RPMI8226 (cell line): ENCODE measurements around the gene SLC6A16.
"Not testable (repeated sequence)": the region's sequence is repeated elsewhere in the genome, so short reads cannot be mapped to it uniquely, and the experiment has no call there.

Experiments used
- DNase-seq: peaks from one replicate; pipeline ENCODE4 v3.0.0-alpha.2; 2015

SLC6A16 gene

GRCh38 chr19:49324801-49325576 lies at the start of gene SLC6A16:
Gene SLC6A16, minus strand, starts transcription at chr19:49325191. Its CDS starts 13,844 bp downstream, at chr19:49311347.
- DNase-seq, result no peak

- not testable (repeated sequence) for DNase-seq
Observed at GRCh38 chr19:49373174-49373573, 48.2 kb upstream of the SLC6A16 start.

- no peak for DNase-seq
Observed at GRCh38 chr19:49371184-49371583, 46.2 kb upstream of the SLC6A16 start.

- DNase-seq, result no peak
Observed at GRCh38 chr19:49368711-49369358, 43.8 kb upstream of the SLC6A16 start.

- DNase-seq, result peak; percentile 15
Observed at GRCh38 chr19:49366110-49366509, 41.1 kb upstream of the SLC6A16 start.

GRCh38 chr19:49364083-49364737 lies 39.2 kb upstream of the SLC6A16 start:
- no peak for DNase-seq

- peak; percentile 83 for DNase-seq
Observed at GRCh38 chr19:49363268-49364082, 38.5 kb upstream of the SLC6A16 start, which contains the start of gene DKKL1. Gene DKKL1, plus strand, starts transcription at chr19:49363877. Its CDS starts 122 bp downstream, at chr19:49363999.

GRCh38 chr19:49362929-49363267 lies 37.9 kb upstream of the SLC6A16 start:
- no peak for DNase-seq

- DNase-seq, result peak; percentile 8
Observed at GRCh38 chr19:49362048-49362928, 37.3 kb upstream of the SLC6A16 start, which contains the start of gene TEAD2. Gene TEAD2, minus strand, starts transcription at chr19:49362416. Its CDS starts 2,341 bp downstream, at chr19:49360075.

- no peak for DNase-seq
Observed at GRCh38 chr19:49361438-49362047, 36.6 kb upstream of the SLC6A16 start.

- DNase-seq, result no peak
Observed at GRCh38 chr19:49359851-49360820, 35.1 kb upstream of the SLC6A16 start.

GRCh38 chr19:49357186-49357585 lies 32.2 kb upstream of the SLC6A16 start:
- DNase-seq, result no peak

- no peak for DNase-seq
Observed at GRCh38 chr19:49356382-49356781, 31.4 kb upstream of the SLC6A16 start.

GRCh38 chr19:49355909-49356353 lies 30.9 kb upstream of the SLC6A16 start:
- DNase-seq, result peak; percentile 20

GRCh38 chr19:49349567-49349966 lies 24.6 kb upstream of the SLC6A16 start:
- DNase-seq, result no peak

GRCh38 chr19:49348305-49349189 lies 23.6 kb upstream of the SLC6A16 start:
- no peak for DNase-seq

- DNase-seq, result peak; percentile 21
Observed at GRCh38 chr19:49347835-49348234, 22.8 kb upstream of the SLC6A16 start.

- DNase-seq, result no peak
Observed at GRCh38 chr19:49347191-49347590, 22.2 kb upstream of the SLC6A16 start.
